OCI-LY1 (cell line): ENCODE results near the gene LRP2.

Source experiments
- H2AFZ ChIP-seq: fragments of 200-600 bp; sonication (generic), shearing (Covaris generic); 2 replicates; pipeline ENCODE4 v1.6.0; 2014; ENCODE audit warnings: antibody characterized with exemption, mild to moderate bottlenecking, low read length
- H3F3A ChIP-seq: fragments of 200-600 bp; sonication (generic), shearing (Covaris generic); 2 replicates; pipeline ENCODE4 v1.6.0; 2014; ENCODE audit warnings: mild to moderate bottlenecking, antibody characterized with exemption, low read length, moderate library complexity; ENCODE audit not compliant: insufficient read depth
- H3K27ac ChIP-seq: fragments of 200-600 bp; sonication (generic); 2 replicates; pipeline ENCODE4 v1.5.1; 2014; ENCODE audit warnings: low read length, mixed run types, mild to moderate bottlenecking, low read depth; ENCODE audit not compliant: poor library complexity, severe bottlenecking
- H3K27me3 ChIP-seq: fragments of 200-600 bp; sonication (generic); 2 replicates; pipeline ENCODE4 v1.6.0; 2014; ENCODE audit warnings: antibody characterized with exemption, mild to moderate bottlenecking, low read length, moderate library complexity; ENCODE audit not compliant: insufficient read depth
- H3K36me3 ChIP-seq: fragments of 200-600 bp; sonication (generic); 2 replicates; pipeline ENCODE4 v1.6.1; 2014; ENCODE audit warnings: mild to moderate bottlenecking, antibody characterized with exemption, low read length, moderate library complexity, mixed read lengths; ENCODE audit not compliant: insufficient read depth
- H3K4me1 ChIP-seq: fragments of 200-600 bp; sonication (generic); 2 replicates; pipeline ENCODE4 v1.5.1; 2014; ENCODE audit warnings: mild to moderate bottlenecking, low read length, moderate library complexity; ENCODE audit not compliant: insufficient read depth, severe bottlenecking
- H3K4me2 ChIP-seq: fragments of 200-600 bp; sonication (generic), shearing (Covaris generic); 2 replicates; pipeline ENCODE4 v1.6.1; 2014; ENCODE audit warnings: low read length
- H3K4me3 ChIP-seq: fragments of 200-600 bp; sonication (generic); 2 replicates; pipeline ENCODE4 v1.5.1; 2014; ENCODE audit warnings: low read length, low read depth, mild to moderate bottlenecking, mixed read lengths; ENCODE audit not compliant: poor library complexity, severe bottlenecking
- H3K79me2 ChIP-seq: fragments of 200-600 bp; shearing (Covaris generic); 2 replicates; pipeline ENCODE4 v1.6.1; 2016; ENCODE audit warnings: mixed run types, low read length, mixed read lengths; ENCODE audit not compliant: insufficient read depth
- H3K9ac ChIP-seq: fragments of 200-600 bp; sonication (generic), shearing (Covaris generic); 2 replicates; pipeline ENCODE4 v1.6.1; 2014; ENCODE audit warnings: mild to moderate bottlenecking, low read length, mixed read lengths
- H3K9me2 ChIP-seq: fragments of 200-600 bp; sonication (generic), shearing (Covaris generic); 2 replicates; pipeline ENCODE4 v1.6.1; 2014; ENCODE audit warnings: low read depth, mild to moderate bottlenecking, low read length, mixed read lengths
- H3K9me3 ChIP-seq: fragments of 200-600 bp; shearing (Covaris generic); 2 replicates; pipeline ENCODE4 v1.6.1; 2014; ENCODE audit warnings: low read length, mixed read lengths
- H4K20me1 ChIP-seq: fragments of 200-600 bp; sonication (generic), shearing (Covaris generic); 2 replicates; pipeline ENCODE4 v1.6.0; 2016; ENCODE audit warnings: mild to moderate bottlenecking, low read length; ENCODE audit not compliant: insufficient read depth
- EZH2 ChIP-seq: fragments of 200-600 bp; sonication (generic), shearing (Covaris generic); IDR thresholded peaks from 2 replicates; pipeline ENCODE4 v1.8.0; 2017; ENCODE audit warnings: borderline replicate concordance, mixed run types, mild to moderate bottlenecking, antibody characterized with exemption, low read length, moderate library complexity, mixed read lengths
- TF ChIP-seq, protein P1 (sequence below): fragments of 200-600 bp; sonication (generic), shearing (Covaris generic); IDR thresholded peaks from 2 replicates; pipeline ENCODE4 v1.5.1; 2017; ENCODE audit warnings: mild to moderate bottlenecking, antibody characterized with exemption, low read length, moderate library complexity, mixed read lengths

The LRP2 gene

DNA sequence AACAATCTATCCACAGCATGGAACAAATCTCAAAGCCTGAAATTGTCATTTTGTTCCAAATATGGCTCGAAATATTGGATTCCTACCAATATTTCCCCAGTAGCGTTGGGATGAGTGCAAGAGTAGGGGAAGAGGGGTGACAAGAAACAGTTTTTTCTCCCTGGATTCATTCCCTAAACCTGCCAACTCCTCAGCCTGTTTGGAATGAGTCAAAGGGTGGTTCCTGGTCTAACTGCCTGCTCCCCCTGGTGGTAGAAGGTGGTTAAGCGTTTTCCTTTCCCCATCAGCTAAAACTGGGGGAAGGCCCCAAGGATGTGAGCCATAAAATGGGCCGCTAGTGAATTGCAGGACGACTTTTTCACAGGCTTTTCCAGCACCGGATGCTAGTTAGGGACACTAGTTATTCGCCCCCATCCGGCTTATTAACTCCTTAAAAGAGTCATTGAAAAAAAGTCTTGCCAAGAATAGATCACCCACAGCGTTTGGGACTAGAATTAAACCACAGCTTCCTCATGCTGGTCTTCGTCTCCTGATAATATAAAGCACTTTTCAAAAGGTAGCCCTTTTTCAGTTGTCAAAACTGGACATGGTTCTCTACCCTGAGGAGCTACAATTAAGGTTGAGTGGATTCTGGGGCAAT is 220.5 kb downstream of the LRP2 start:
- Histone ChIP-seq H3K4me1 (no peaks in the 10 kb centered on the region), H2AFZ (no peak overlapping the region), H3K27me3 (peaks cover 4% of the 10 kb centered on the region; the same call in 1 of the 2 replicates), H3K27ac (no peak overlapping the region), H4K20me1 (no peaks in the 10 kb centered on the region), H3K9me2 (no peaks in the 10 kb centered on the region), H3F3A (no peaks in the 10 kb centered on the region), H3K36me3 (no peaks in the 10 kb centered on the region), H3K79me2 (no peaks in the 10 kb centered on the region), H3K9me3 (no peaks in the 10 kb centered on the region), H3K4me3 (no peak overlapping the region), H3K4me2 (no peak overlapping the region), H3K9ac (no peak overlapping the region)
- TF ChIP-seq, protein P1, sequence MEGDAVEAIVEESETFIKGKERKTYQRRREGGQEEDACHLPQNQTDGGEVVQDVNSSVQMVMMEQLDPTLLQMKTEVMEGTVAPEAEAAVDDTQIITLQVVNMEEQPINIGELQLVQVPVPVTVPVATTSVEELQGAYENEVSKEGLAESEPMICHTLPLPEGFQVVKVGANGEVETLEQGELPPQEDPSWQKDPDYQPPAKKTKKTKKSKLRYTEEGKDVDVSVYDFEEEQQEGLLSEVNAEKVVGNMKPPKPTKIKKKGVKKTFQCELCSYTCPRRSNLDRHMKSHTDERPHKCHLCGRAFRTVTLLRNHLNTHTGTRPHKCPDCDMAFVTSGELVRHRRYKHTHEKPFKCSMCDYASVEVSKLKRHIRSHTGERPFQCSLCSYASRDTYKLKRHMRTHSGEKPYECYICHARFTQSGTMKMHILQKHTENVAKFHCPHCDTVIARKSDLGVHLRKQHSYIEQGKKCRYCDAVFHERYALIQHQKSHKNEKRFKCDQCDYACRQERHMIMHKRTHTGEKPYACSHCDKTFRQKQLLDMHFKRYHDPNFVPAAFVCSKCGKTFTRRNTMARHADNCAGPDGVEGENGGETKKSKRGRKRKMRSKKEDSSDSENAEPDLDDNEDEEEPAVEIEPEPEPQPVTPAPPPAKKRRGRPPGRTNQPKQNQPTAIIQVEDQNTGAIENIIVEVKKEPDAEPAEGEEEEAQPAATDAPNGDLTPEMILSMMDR = peak; percentile 80
- no peak for TF ChIP-seq EZH2

DNA sequence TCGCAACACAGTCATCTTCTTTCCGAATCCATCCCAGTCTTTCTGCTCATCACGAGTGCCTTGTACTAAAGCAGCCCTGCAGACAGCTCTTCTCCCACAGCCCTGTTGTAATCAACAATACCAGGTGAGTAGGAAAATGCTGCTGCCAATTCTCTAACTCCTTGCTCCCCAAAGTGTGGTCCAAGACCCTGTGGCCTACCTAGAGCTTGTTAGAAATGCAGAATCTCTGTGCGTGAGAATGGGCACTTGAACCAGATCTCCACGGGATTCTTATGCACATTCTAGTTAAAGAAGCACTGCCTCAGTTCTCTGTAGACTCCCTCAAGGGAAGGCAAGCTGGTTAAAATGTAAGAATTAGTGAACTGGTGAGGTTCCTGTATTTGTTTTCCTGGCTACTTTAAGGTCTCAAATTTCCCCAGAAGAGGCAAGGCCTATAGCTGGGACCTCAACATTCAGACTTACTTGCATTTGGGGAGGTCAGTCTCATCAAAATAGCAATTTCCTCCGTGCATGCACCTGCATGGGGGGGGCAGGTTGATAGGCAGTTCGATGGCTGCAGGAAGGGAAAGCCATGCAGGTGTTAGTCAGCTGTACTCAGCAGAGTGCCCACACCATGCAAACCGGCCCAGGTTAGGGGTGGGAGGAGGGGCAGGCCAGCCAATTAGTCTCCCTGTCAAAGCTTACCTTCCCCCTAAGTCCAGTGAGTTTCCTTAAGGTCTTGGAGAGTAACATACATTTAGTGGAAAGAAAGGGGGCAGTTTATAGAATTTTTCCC is 222.2 kb downstream of the LRP2 start:
- Histone ChIP-seq H3K27ac (no peak overlapping the region), H3K4me1 (no peaks in the 10 kb centered on the region), H3K4me2 (no peak overlapping the region), H3K79me2 (no peaks in the 10 kb centered on the region), H3K36me3 (no peaks in the 10 kb centered on the region), H3K27me3 (peaks cover 4% of the 10 kb centered on the region; the same call in 1 of the 2 replicates), H3K9me2 (no peaks in the 10 kb centered on the region), H3K9ac (no peak overlapping the region), H3F3A (no peaks in the 10 kb centered on the region), H2AFZ (no peak overlapping the region), H3K4me3 (no peak overlapping the region), H3K9me3 (no peaks in the 10 kb centered on the region), H4K20me1 (no peaks in the 10 kb centered on the region)
- TF ChIP-seq, protein P1 = no peak
- no peak for TF ChIP-seq EZH2

DNA sequence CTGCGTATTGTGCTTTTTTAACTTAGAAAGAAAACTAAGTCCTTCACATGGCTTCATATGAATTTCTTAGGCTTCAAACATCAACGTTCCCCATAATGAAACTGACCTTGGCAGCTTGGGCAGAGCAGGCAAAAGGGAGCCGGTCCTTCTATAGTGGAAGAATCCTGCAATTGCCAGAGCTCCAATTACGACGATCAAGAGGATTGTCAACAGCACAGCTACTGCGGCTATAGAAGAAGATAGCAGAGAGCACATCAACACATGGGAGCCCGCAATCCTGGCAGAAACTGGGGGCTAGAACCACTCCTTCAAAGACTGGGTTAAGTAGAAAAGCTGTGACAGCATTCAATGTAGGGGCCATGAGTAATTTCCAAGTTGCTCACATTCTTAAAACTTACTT is 223.2 kb downstream of the LRP2 start:
- Histone ChIP-seq H3K27ac (no peak overlapping the region), H3K9me3 (no peaks in the 10 kb centered on the region), H2AFZ (no peak overlapping the region), H3K9me2 (no peaks in the 10 kb centered on the region), H3K4me3 (no peak overlapping the region), H4K20me1 (no peaks in the 10 kb centered on the region), H3F3A (no peaks in the 10 kb centered on the region), H3K36me3 (no peaks in the 10 kb centered on the region), H3K9ac (no peak overlapping the region), H3K4me1 (no peaks in the 10 kb centered on the region), H3K27me3 (no peaks in the 10 kb centered on the region), H3K79me2 (no peaks in the 10 kb centered on the region), H3K4me2 (no peak overlapping the region)
- TF ChIP-seq, protein P1 = no peak
- TF ChIP-seq EZH2 = no peak
